ENCODE results near the gene CD27.
"Not testable (repeated sequence)": the region's sequence is repeated elsewhere in the genome, so short reads cannot be mapped to it uniquely, and the experiment has no call there.

The CD27 gene

DNA sequence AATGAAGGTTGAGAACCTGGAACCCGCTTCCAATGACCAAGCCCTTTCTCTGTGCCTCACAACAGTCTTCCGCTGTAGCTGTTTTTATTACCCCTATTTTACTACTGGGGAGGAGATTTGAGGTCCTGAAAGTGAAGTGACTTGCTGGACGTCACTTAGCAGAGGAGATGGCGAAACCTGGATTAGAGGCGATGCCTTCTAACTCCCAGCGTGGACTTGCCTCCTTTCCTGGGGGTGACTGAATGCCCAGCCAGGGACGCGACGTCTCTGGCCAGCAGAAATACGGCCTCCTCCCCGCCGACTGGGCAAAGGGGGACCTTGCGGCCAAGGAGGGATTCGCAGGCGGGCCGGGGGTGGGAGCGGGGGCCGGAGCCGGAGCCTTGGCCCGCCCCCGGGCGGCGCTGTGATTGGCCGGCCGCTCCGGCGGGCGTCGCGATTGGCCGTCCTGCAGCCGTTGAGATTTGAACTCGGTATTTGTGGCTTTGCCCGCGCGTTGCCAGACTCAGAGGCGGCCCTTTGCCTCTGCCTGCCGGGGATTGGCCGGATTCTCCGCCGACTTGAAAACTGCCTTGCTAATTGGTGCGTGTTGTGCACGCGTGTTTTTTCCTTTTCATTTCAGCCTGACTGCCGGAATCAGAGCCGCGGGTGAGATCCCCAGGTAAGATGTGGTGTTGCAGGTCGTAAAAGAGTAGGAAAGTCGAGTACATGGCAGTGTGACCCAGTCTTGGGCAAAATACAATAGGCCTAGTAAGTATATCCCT, 48.9 kb downstream of the CD27 start, which contains the start of gene NCAPD2:
Gene NCAPD2 (plus strand): TSS at position 606 of the 761 bp plus-strand sequence. CDS start 997 bp downstream, outside the sequence.
- peaks cover 59% of the 10 kb centered on the region for H3K79me2 ChIP-seq (ENCODE audit: low read length)

DNA sequence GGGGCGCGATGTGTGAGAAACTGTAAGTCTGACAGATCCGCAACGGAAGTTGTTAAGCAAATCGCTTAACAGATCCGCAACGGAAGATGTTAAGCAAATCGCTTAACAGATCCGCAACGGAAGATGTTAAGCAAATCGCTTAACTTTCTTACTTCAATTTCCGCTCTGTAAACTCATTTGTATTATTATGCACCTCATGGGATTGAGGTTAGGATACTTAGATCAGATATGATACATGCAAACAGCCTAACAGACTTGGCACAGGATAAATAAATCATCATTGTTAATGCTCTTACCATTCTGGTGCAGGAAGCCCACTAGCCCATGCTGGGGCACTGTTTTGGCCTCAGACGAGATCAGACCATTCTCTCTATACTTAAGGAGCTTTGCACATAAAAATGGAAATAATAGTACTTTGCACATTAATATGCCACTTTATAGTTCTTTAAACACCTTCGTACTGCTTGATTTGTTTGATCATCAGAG, 49.5 kb downstream of the CD27 start:
- peaks cover 16% of the 10 kb centered on the region for H3K4me1 ChIP-seq (ENCODE audit: low read length)
- DNase-seq = no peak
- H3K9me2 ChIP-seq (replicated peaks; ENCODE audit: insufficient read depth, low read length) = no peaks in the 10 kb centered on the region
- H3K9ac ChIP-seq (ENCODE audit: low read length) = peak overlapping the region; percentile 86
- no peaks in the 10 kb centered on the region for H4K20me1 ChIP-seq (ENCODE audit: insufficient read depth, low read length)
- no peaks in the 10 kb centered on the region for H3K9me3 ChIP-seq (replicated peaks; ENCODE audit: insufficient read depth, low read length)
- no peak for TF ChIP-seq EZH2phosphoT487 (IDR thresholded peaks at IDR 0.05; ENCODE audit: low read length)
- TF ChIP-seq, protein P1, sequence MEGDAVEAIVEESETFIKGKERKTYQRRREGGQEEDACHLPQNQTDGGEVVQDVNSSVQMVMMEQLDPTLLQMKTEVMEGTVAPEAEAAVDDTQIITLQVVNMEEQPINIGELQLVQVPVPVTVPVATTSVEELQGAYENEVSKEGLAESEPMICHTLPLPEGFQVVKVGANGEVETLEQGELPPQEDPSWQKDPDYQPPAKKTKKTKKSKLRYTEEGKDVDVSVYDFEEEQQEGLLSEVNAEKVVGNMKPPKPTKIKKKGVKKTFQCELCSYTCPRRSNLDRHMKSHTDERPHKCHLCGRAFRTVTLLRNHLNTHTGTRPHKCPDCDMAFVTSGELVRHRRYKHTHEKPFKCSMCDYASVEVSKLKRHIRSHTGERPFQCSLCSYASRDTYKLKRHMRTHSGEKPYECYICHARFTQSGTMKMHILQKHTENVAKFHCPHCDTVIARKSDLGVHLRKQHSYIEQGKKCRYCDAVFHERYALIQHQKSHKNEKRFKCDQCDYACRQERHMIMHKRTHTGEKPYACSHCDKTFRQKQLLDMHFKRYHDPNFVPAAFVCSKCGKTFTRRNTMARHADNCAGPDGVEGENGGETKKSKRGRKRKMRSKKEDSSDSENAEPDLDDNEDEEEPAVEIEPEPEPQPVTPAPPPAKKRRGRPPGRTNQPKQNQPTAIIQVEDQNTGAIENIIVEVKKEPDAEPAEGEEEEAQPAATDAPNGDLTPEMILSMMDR (IDR thresholded peaks at IDR 0.05; ENCODE audit: low read length) = peak; percentile 30
- peak overlapping the region; percentile 65 for H2AFZ ChIP-seq (ENCODE audit: low read length)
- peaks cover 10% of the 10 kb centered on the region for H3F3A ChIP-seq (ENCODE audit: insufficient read depth, low read length)
- H3K36me3 ChIP-seq (replicated peaks; ENCODE audit: insufficient read depth, low read length) = no peaks in the 10 kb centered on the region; the same call in 1 of the 2 replicates
- H3K27me3 ChIP-seq (replicated peaks; ENCODE audit: insufficient read depth, low read length) = no peaks in the 10 kb centered on the region
- peak overlapping the region; percentile 95 for H3K27ac ChIP-seq (ENCODE audit: low read length)
- peaks cover 65% of the 10 kb centered on the region for H3K79me2 ChIP-seq (ENCODE audit: low read length)
- H3K4me3 ChIP-seq (ENCODE audit: low read length) = peak overlapping the region; percentile 85
- peak overlapping the region; percentile 86 for H3K4me2 ChIP-seq (ENCODE audit: low read depth, low read length)

More for the DNA sequence above, 48.9 kb downstream of the CD27 start, which contains the start of gene NCAPD2:
- no peaks in the 10 kb centered on the region; the same call in 1 of the 2 replicates for H3K36me3 ChIP-seq (replicated peaks; ENCODE audit: insufficient read depth, low read length)
- H3K9me3 ChIP-seq (replicated peaks; ENCODE audit: insufficient read depth, low read length) = no peaks in the 10 kb centered on the region
- peak within 1 kb of the TSS; percentile 95 for H3K27ac ChIP-seq (ENCODE audit: low read length)
- H3K9ac ChIP-seq (ENCODE audit: low read length) = peak within 1 kb of the TSS; percentile 86
- DNase-seq = peak; percentile 97
- H3K9me2 ChIP-seq (replicated peaks; ENCODE audit: insufficient read depth, low read length) = no peaks in the 10 kb centered on the region
- peaks cover 16% of the 10 kb centered on the region for H3K4me1 ChIP-seq (ENCODE audit: low read length)
- H3F3A ChIP-seq (ENCODE audit: insufficient read depth, low read length) = peaks cover 10% of the 10 kb centered on the region
- TF ChIP-seq EZH2phosphoT487 (IDR thresholded peaks at IDR 0.05; ENCODE audit: low read length) = no peak
- TF ChIP-seq, protein P1 (IDR thresholded peaks at IDR 0.05; ENCODE audit: low read length) = peak; percentile 12; the same call in 1 of the 2 replicates
- no peaks in the 10 kb centered on the region for H4K20me1 ChIP-seq (ENCODE audit: insufficient read depth, low read length)
- H3K27me3 ChIP-seq (replicated peaks; ENCODE audit: insufficient read depth, low read length) = no peaks in the 10 kb centered on the region
- peak within 1 kb of the TSS; percentile 85 for H3K4me3 ChIP-seq (ENCODE audit: low read length)
- peak within 1 kb of the TSS; percentile 83 for H2AFZ ChIP-seq (ENCODE audit: low read length)
- peak within 1 kb of the TSS; percentile 86 for H3K4me2 ChIP-seq (ENCODE audit: low read depth, low read length)

DNA sequence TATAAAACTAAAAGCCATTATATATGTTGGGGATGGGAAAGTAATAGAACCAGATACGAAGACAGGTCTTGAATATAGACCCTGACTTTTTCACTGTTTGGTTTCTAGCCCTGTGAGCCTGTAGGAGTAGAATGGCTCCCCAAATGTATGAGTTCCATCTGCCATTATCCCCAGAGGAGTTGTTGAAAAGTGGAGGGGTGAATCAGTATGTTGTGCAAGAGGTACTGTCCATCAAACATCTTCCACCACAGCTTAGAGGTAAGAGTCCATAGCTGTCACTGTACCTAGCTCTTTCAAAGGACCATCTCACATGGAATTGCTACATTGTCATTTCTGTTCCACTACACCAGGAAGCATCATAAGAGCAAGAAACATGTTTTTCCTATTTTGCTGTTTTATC, 50.2 kb downstream of the CD27 start:
- TF ChIP-seq EZH2 (optimal IDR thresholded peaks at IDR 0.05; ENCODE audit: low read depth, low read length) (no peak), EZH2phosphoT487 (IDR thresholded peaks at IDR 0.05; ENCODE audit: low read length) (no peak)
- TF ChIP-seq, protein P1 (IDR thresholded peaks at IDR 0.05; ENCODE audit: low read length) = no peak
- Histone ChIP-seq H2AFZ (ENCODE audit: low read length) (no peak overlapping the region), H3K9me2 (replicated peaks; ENCODE audit: insufficient read depth, low read length) (no peaks in the 10 kb centered on the region), H3K79me2 (ENCODE audit: low read length) (peaks cover 71% of the 10 kb centered on the region), H3K4me1 (ENCODE audit: low read length) (peaks cover 16% of the 10 kb centered on the region), H3K9ac (ENCODE audit: low read length) (peak overlapping the region; percentile 86), H3K4me2 (ENCODE audit: low read depth, low read length) (peak overlapping the region; percentile 86), H3K4me3 (ENCODE audit: low read length) (peak overlapping the region; percentile 85), H4K20me1 (ENCODE audit: insufficient read depth, low read length) (no peaks in the 10 kb centered on the region), H3K27ac (ENCODE audit: low read length) (no peak overlapping the region), H3K9me3 (replicated peaks; ENCODE audit: insufficient read depth, low read length) (no peaks in the 10 kb centered on the region), H3K27me3 (replicated peaks; ENCODE audit: insufficient read depth, low read length) (no peaks in the 10 kb centered on the region), H3F3A (ENCODE audit: insufficient read depth, low read length) (peaks cover 10% of the 10 kb centered on the region), H3K36me3 (replicated peaks; ENCODE audit: insufficient read depth, low read length) (no peaks in the 10 kb centered on the region; the same call in 1 of the 2 replicates)
- DNase-seq = no peak

DNA sequence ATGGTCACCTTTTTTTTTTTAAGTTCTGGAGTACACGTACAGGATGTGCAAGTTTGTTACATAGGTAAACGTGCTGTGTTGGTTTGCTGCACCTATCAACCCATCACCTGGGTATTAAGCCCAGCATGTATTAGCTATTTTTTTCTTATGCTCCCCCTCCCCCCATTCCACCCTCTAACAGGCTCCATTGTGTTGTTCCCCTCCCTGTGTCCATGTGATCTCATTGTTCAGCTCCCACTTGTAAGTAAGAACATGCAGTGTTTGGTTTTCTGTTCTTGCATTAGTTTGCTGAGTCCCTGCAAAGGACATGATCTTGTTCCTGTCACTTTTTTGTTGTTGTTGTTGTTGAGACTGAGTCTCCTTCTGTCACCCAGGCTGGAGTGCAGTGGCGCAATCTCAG, 52.5 kb downstream of the CD27 start:
- not testable (repeated sequence) for H3K36me3 ChIP-seq (replicated peaks; ENCODE audit: insufficient read depth, low read length); H4K20me1 ChIP-seq (ENCODE audit: insufficient read depth, low read length); H3K27ac ChIP-seq (ENCODE audit: low read length); H3K9me3 ChIP-seq (replicated peaks; ENCODE audit: insufficient read depth, low read length); H3K4me2 ChIP-seq (ENCODE audit: low read depth, low read length); DNase-seq; H2AFZ ChIP-seq (ENCODE audit: low read length); H3K9ac ChIP-seq (ENCODE audit: low read length); H3K27me3 ChIP-seq (replicated peaks; ENCODE audit: insufficient read depth, low read length); H3K4me3 ChIP-seq (ENCODE audit: low read length); H3K9me2 ChIP-seq (replicated peaks; ENCODE audit: insufficient read depth, low read length)
- Histone ChIP-seq H3K4me1 (ENCODE audit: low read length) (peaks cover 11% of the 10 kb centered on the region), H3F3A (ENCODE audit: insufficient read depth, low read length) (peaks cover 10% of the 10 kb centered on the region), H3K79me2 (ENCODE audit: low read length) (peaks cover 86% of the 10 kb centered on the region)
